ENCODE measurements around the gene BABAM1.
A peak's percentile ranks its signal among the peaks of the same experiment; 100 is the strongest.

BABAM1 gene

DNA sequence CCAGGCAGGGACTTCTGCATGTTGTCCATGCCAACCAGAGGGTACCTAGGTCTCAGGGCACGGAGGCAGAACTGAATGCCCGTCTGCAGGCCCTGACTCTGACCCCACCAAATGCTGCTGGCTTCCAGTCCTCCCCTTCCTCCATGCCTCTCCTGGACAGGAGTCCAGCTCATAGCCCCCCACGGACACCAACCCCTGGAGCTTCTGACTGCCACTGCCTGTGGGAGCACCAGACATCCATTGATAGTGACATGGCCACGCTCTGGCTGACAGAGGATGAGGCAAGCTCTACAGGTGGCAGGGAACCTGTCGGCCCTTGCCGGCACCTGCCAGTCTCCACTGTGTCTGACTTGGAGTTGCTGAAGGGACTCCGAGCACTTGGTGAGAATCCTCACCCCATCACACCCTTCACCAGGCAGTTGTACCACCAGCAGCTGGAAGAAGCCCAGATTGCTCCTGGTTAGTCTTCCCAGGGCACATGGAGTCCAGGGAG lies 16.3 kb downstream of the BABAM1 start:
- no peak for TF ChIP-seq CTCF (IDR thresholded peaks at IDR 0.05; ENCODE audit: extremely low read depth, insufficient read depth, missing control alignments)
- DNase-seq (ENCODE audit: low spot score): no peak
- in situ Hi-C loops (cut with MboI; ENCODE audit: low pct_unique_long_range_greater_than_20kb, low sequenced_read_pairs, unreplicated experiment): no loop called here

GRCh38 chr19:17285415-17286135 lies 18.3 kb downstream of the BABAM1 start:
- in situ Hi-C loops (cut with MboI; ENCODE audit: low pct_unique_long_range_greater_than_20kb, low sequenced_read_pairs, unreplicated experiment): no loop called here
- DNase-seq (ENCODE audit: low spot score): no peak
- no peak for TF ChIP-seq CTCF (IDR thresholded peaks at IDR 0.05; ENCODE audit: extremely low read depth, insufficient read depth, missing control alignments)

DNA sequence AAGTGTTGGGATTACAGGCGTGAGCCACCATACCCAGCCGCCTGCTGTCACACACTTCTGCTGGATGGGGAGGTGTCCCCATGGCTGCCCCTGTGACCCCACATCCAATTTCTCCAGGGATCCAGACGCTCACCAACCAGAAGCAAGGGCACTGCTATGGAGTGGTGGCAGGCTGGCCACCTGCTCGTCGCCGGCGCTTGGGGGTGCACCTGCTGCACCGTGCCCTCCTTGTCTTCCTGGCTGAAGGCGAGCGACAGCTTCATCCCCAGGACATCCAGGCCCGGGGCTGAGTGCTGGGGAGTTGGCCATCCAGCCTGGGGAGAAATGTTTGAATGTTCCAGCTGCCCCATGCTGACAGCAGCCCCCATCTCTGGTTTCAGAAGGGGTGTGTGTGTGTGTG lies 19.0 kb downstream of the BABAM1 start:
- in situ Hi-C loops (cut with MboI; ENCODE audit: low pct_unique_long_range_greater_than_20kb, low sequenced_read_pairs, unreplicated experiment): no loop called here
- no peak for DNase-seq (ENCODE audit: low spot score)
- TF ChIP-seq CTCF (IDR thresholded peaks at IDR 0.05; ENCODE audit: extremely low read depth, insufficient read depth, missing control alignments): no peak

- in situ Hi-C loops (cut with MboI; ENCODE audit: low pct_unique_long_range_greater_than_20kb, low sequenced_read_pairs, unreplicated experiment): no loop called here
- no peak for DNase-seq (ENCODE audit: low spot score)
- no peak for TF ChIP-seq CTCF (IDR thresholded peaks at IDR 0.05; ENCODE audit: extremely low read depth, insufficient read depth, missing control alignments)
Measured at GRCh38 chr19:17286752-17287151, 19.5 kb downstream of the BABAM1 start.

DNA sequence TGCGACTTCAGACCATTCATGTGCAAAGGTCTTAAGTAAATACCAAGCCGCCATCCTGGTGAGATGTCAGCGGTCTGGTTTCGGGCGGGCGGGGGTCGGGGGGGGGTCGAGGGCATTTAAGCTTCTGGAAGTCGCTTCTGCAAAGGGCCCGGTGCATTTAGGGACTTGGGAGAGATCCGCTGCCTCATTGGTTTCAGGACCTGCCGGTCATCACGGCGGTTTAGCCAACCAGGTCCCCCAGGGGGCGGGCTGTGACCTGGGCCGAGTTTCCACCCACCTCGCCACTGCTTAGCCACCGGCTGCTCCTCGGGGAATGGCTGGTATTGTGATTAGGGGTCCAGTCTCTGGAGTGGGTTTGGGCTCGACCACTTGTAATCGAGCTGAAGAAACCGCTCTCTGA lies 22.2 kb downstream of the BABAM1 start:
- DNase-seq (ENCODE audit: low spot score): peak; percentile 91
- TF ChIP-seq CTCF (IDR thresholded peaks at IDR 0.05; ENCODE audit: extremely low read depth, insufficient read depth, missing control alignments): no peak
- in situ Hi-C loops (cut with MboI; ENCODE audit: low pct_unique_long_range_greater_than_20kb, low sequenced_read_pairs, unreplicated experiment): no loop called here

GRCh38 chr19:17292301-17293074 lies 25.2 kb downstream of the BABAM1 start:
- peak; percentile 98 for DNase-seq (ENCODE audit: low spot score)
- peak; percentile 84 for TF ChIP-seq CTCF (IDR thresholded peaks at IDR 0.05; ENCODE audit: extremely low read depth, insufficient read depth, missing control alignments)
- in situ Hi-C loops (cut with MboI; ENCODE audit: low pct_unique_long_range_greater_than_20kb, low sequenced_read_pairs, unreplicated experiment): no loop called here
